Transverse colon (tissue), 4 donors: Measurements from ENCODE around the gene D2HGDH.

Experiments used
- CTCF ChIP-seq, 5 experiments: fragments of 200-600 bp in 3 of 5; fragments of 450-650 bp in 2 of 5; sonication (generic) in 3 of 5; IDR thresholded peaks; 1 replicate in 2 of 5; 2 replicates in 3 of 5; pipeline ENCODE4 v1.5.1; 2016 to 2017; ENCODE audit warnings: antibody characterized with exemption in 5 of 5, inconsistent platforms in 3 of 5, mild to moderate bottlenecking in 2 of 5, moderate library complexity in 1 of 5
- POLR2AphosphoS5 ChIP-seq, 3 donors: sonication (generic); formaldehyde crosslinking; IDR thresholded peaks; one replicate each; pipeline ENCODE4 v1.6.1; 2016; ENCODE audit warnings: antibody characterized with exemption in 3 of 3

- TF ChIP-seq CTCF (IDR thresholded peaks at IDR 0.05) (no peak), POLR2AphosphoS5 (IDR thresholded peaks at IDR 0.05) (no peak)
Observed at GRCh38 chr2:241814643-241815476, 80.4 kb downstream of the D2HGDH start.
